SK-N-SH (cell line): ENCODE results near the gene KANTR.

Experiments used
- CHD2 ChIP-seq: fragments of 150-350 bp; IDR thresholded peaks from 2 replicates; pipeline ENCODE4 v1.6.1; 2018; ENCODE audit warnings: low read length; ENCODE audit not compliant: partially characterized antibody
- JUND ChIP-seq: IDR thresholded peaks from 2 replicates; pipeline ENCODE4 v1.4.0; 2012
- SMC3 ChIP-seq: IDR thresholded peaks from 2 replicates; pipeline ENCODE4 v1.6.1; 2012; ENCODE audit warnings: low read depth, low read length, improper control_type of control experiment
- TF ChIP-seq, protein P1 (sequence below): fragments of 200-600 bp; sonication (generic); IDR thresholded peaks from 2 replicates; pipeline ENCODE4 v1.6.1; 2017; ENCODE audit warnings: antibody characterized with exemption, mild to moderate bottlenecking, moderate library complexity

DNA sequence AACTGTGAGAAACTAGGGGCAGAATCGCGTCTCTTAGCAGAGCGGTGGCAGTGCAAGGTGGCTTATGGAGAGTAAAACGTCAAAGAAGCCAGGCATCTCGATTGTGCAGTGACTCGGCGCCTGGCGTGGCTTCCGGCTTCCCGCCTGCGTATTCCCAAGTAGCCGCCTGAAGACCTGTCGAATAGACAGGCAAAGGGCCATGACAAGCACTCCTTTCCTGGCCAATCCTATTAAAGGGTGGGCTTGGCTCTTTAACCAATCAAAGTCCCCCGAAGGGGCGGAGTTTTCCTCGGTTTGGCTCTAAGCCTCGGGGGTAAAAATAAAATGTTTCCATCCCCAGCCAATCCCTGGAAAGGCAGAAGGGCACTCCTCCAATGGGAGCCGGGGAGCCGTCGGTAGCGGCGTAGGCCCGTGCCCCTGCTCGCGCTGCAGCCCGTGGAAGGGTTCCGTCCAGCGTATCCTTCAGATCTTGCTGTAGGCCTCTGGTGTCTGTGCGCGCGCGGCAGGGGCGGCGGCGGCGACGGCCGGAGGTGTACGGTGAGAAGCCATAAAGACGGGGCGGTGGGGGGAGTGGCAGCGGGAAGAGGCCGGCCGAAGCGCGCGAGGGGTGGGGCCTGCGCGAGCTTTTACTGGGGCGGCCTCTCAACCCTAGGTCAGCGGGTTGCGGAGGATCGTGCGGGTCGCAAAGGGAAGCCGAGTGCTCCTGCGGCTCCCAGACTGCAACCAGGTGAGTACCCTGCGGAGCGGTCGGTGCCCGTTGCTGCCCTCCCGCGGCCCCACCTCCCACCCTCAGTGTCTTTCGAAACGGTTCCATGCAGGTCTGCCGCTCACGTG, at the start of gene KANTR:
- TF ChIP-seq CHD2 (no peak), JUND (no peak), SMC3 (no peak)
- TF ChIP-seq, protein P1, sequence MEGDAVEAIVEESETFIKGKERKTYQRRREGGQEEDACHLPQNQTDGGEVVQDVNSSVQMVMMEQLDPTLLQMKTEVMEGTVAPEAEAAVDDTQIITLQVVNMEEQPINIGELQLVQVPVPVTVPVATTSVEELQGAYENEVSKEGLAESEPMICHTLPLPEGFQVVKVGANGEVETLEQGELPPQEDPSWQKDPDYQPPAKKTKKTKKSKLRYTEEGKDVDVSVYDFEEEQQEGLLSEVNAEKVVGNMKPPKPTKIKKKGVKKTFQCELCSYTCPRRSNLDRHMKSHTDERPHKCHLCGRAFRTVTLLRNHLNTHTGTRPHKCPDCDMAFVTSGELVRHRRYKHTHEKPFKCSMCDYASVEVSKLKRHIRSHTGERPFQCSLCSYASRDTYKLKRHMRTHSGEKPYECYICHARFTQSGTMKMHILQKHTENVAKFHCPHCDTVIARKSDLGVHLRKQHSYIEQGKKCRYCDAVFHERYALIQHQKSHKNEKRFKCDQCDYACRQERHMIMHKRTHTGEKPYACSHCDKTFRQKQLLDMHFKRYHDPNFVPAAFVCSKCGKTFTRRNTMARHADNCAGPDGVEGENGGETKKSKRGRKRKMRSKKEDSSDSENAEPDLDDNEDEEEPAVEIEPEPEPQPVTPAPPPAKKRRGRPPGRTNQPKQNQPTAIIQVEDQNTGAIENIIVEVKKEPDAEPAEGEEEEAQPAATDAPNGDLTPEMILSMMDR, result no peak
